HepG2 (cell line): ENCODE measurements around the gene RNASE11. TPM values are rescaled to one million over a fixed set of nuclear protein-coding genes. Genes with fewer than 3 reads are reported as not detected.

ENCODE experiments used
- AGO2 ChIP-seq: fragments of 200-400 bp; formaldehyde crosslinking; optimal IDR thresholded peaks from 2 replicates; pipeline ENCODE3; 2017; ENCODE audit warnings: mild to moderate bottlenecking, low read depth, low read length, moderate library complexity
- BATF2 ChIP-seq: sonication (generic); formaldehyde crosslinking; IDR thresholded peaks from 2 replicates; pipeline ENCODE4 v1.8.0; 2022; ENCODE audit warnings: mild to moderate bottlenecking, missing genetic modification reagents, moderate library complexity
- CENPT ChIP-seq: sonication (generic); formaldehyde crosslinking; IDR thresholded peaks from 2 replicates; pipeline ENCODE4 v1.8.0; 2022; ENCODE audit warnings: low read depth, mild to moderate bottlenecking, moderate library complexity, missing genetic modification reagents
- CHD4 ChIP-seq: fragments of 200-600 bp; sonication (generic); IDR thresholded peaks from 2 replicates; pipeline ENCODE4 v1.7.0; 2017; ENCODE audit warnings: mild to moderate bottlenecking, low read length, borderline replicate concordance
- LBX2 ChIP-seq: sonication (generic); formaldehyde crosslinking; IDR thresholded peaks from 2 replicates; pipeline ENCODE4 v1.5.0; 2020; ENCODE audit warnings: missing genetic modification reagents, mild to moderate bottlenecking, borderline replicate concordance
- MTA1 ChIP-seq: sonication (generic); formaldehyde crosslinking; IDR thresholded peaks from 2 replicates; pipeline ENCODE4 v1.4.0; 2020; ENCODE audit warnings: missing genetic modification reagents, mild to moderate bottlenecking, borderline replicate concordance
- NFKB2 ChIP-seq: sonication (generic); formaldehyde crosslinking; IDR thresholded peaks from 2 replicates; pipeline ENCODE4 v1.4.0; 2020; ENCODE audit warnings: missing genetic modification reagents, borderline replicate concordance
- PHF21A ChIP-seq: sonication (generic); formaldehyde crosslinking; IDR thresholded peaks from 2 replicates; pipeline ENCODE4 v1.5.0; 2020; ENCODE audit warnings: mild to moderate bottlenecking, missing genetic modification reagents
- RARA ChIP-seq: IDR thresholded peaks from 2 replicates; pipeline ENCODE4 v1.6.1; 2016; ENCODE audit warnings: missing genetic modification reagents, missing compliant biosample characterization
- REPIN1 ChIP-seq: sonication (generic); formaldehyde crosslinking; IDR thresholded peaks from 2 replicates; pipeline ENCODE4 v1.8.0; 2022; ENCODE audit warnings: missing genetic modification reagents, low read depth, mild to moderate bottlenecking, borderline replicate concordance
- ZFP41 ChIP-seq: sonication (generic); formaldehyde crosslinking; IDR thresholded peaks from 2 replicates; pipeline ENCODE4 v1.4.0; 2020; ENCODE audit warnings: mild to moderate bottlenecking, missing genetic modification reagents, borderline replicate concordance
- ZNF138 ChIP-seq: sonication (generic); formaldehyde crosslinking; IDR thresholded peaks from 2 replicates; pipeline ENCODE4 v1.5.0; 2020; ENCODE audit warnings: mild to moderate bottlenecking, low read depth, missing genetic modification reagents
- ZNF672 ChIP-seq: sonication (generic); formaldehyde crosslinking; IDR thresholded peaks from 2 replicates; pipeline ENCODE4 v1.8.1; 2022; ENCODE audit warnings: missing genetic modification reagents
- ZNF788 ChIP-seq: sonication (generic); formaldehyde crosslinking; IDR thresholded peaks from 2 replicates; pipeline ENCODE4 v1.5.0; 2020; ENCODE audit warnings: mild to moderate bottlenecking, missing genetic modification reagents, borderline replicate concordance
- ZSCAN25 ChIP-seq: sonication (generic); formaldehyde crosslinking; IDR thresholded peaks from 2 replicates; pipeline ENCODE4 v1.8.0; 2022; ENCODE audit warnings: mild to moderate bottlenecking, missing genetic modification reagents
- ZZZ3 ChIP-seq: sonication (generic); formaldehyde crosslinking; IDR thresholded peaks from 2 replicates; pipeline ENCODE4 v1.4.0; 2020; ENCODE audit warnings: missing genetic modification reagents, mild to moderate bottlenecking, borderline replicate concordance
- polyA plus RNA-seq, 8 experiments: library from polyadenylated mRNA; depleted of rRNA in 3 of 8; stranded (reverse) in 7 of 8; unstranded in 1 of 8; fragments of >200 nt; fragmentation: Illumina TruSeq in 4 of 8; extraction: Trizol in 4 of 8; gene quantifications; 2 replicates each; pipeline versions ENCODE4 v1.2.1 to v1.2.3, GENCODE V29; 2011 to 2016; ENCODE audit warnings: low read depth in 4 of 8, missing spikeins in 1 of 8, mixed read lengths in 1 of 8; ENCODE audit not compliant: insufficient read depth in 1 of 8
- total RNA-seq, 5 experiments: library from RNA; depleted of rRNA; stranded (reverse); fragments of >200 nt; fragmentation: Illumina TruSeq; extraction: Trizol; gene quantifications; 2 replicates each; pipeline ENCODE4 v1.2.3, GENCODE V29; 2016; ENCODE audit warnings: low read depth in 1 of 5
- TF ChIP-seq, protein P1 (sequence below): sonication (generic); formaldehyde crosslinking; IDR thresholded peaks from 2 replicates; pipeline ENCODE4 v1.4.0; 2020; ENCODE audit warnings: missing genetic modification reagents, borderline replicate concordance
- TF ChIP-seq, protein P2 (sequence below): IDR thresholded peaks from 2 replicates; pipeline ENCODE4 v1.6.1; 2016; ENCODE audit warnings: control low read depth
- TF ChIP-seq, protein P3 (sequence below): sonication (generic); formaldehyde crosslinking; IDR thresholded peaks from 2 replicates; pipeline ENCODE4 v1.4.0; 2020; ENCODE audit warnings: mild to moderate bottlenecking, missing genetic modification reagents
- TF ChIP-seq, protein P4 (sequence below): sonication (generic); formaldehyde crosslinking; IDR thresholded peaks from 2 replicates; pipeline ENCODE4 v1.8.0; 2022; ENCODE audit warnings: mild to moderate bottlenecking, missing genetic modification reagents; ENCODE audit not compliant: insufficient replicate concordance

Gene RNASE11
- total and polyA plus RNA-seq, 2 of the 13 experiments (the other 11 are each of a cell fraction or from before 2014, with no cell fraction given): not detected

GRCh38 chr14:20613094-20614037, 25.6 kb upstream of the RNASE11 start (continued):
- TF ChIP-seq NFKB2 (CRISPR knock-in tag) (peak; percentile 95; the same call in 1 of the 2 replicates), ZNF138 (CRISPR knock-in tag) (no peak), RARA (CRISPR knock-in tag) (peak; percentile 57), ZNF788 (peak; percentile 90; the same call in 1 of the 2 replicates), ZFP41 (no peak), CHD4 (peak; percentile 97), ZNF672 (CRISPR knock-in tag) (no peak), CENPT (no peak), ZSCAN25 (CRISPR knock-in tag) (peak; percentile 78; the same call in 1 of the 2 replicates), ZZZ3 (CRISPR knock-in tag) (no peak), BATF2 (CRISPR knock-in tag) (peak; percentile 94), REPIN1 (peak; percentile 96), PHF21A (CRISPR knock-in tag) (peak; percentile 94), AGO2 (no peak), LBX2 (CRISPR knock-in tag) (no peak), MTA1 (CRISPR knock-in tag) (peak; percentile 96)
- TF ChIP-seq, protein P1, sequence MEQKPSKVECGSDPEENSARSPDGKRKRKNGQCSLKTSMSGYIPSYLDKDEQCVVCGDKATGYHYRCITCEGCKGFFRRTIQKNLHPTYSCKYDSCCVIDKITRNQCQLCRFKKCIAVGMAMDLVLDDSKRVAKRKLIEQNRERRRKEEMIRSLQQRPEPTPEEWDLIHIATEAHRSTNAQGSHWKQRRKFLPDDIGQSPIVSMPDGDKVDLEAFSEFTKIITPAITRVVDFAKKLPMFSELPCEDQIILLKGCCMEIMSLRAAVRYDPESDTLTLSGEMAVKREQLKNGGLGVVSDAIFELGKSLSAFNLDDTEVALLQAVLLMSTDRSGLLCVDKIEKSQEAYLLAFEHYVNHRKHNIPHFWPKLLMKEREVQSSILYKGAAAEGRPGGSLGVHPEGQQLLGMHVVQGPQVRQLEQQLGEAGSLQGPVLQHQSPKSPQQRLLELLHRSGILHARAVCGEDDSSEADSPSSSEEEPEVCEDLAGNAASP (CRISPR knock-in tag): peak; percentile 22; the same call in 1 of the 2 replicates
- TF ChIP-seq, protein P2, sequence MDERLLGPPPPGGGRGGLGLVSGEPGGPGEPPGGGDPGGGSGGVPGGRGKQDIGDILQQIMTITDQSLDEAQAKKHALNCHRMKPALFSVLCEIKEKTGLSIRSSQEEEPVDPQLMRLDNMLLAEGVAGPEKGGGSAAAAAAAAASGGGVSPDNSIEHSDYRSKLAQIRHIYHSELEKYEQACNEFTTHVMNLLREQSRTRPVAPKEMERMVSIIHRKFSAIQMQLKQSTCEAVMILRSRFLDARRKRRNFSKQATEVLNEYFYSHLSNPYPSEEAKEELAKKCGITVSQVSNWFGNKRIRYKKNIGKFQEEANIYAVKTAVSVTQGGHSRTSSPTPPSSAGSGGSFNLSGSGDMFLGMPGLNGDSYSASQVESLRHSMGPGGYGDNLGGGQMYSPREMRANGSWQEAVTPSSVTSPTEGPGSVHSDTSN (CRISPR knock-in tag): no peak; the same call in 1 of the 2 replicates
- TF ChIP-seq, protein P3, sequence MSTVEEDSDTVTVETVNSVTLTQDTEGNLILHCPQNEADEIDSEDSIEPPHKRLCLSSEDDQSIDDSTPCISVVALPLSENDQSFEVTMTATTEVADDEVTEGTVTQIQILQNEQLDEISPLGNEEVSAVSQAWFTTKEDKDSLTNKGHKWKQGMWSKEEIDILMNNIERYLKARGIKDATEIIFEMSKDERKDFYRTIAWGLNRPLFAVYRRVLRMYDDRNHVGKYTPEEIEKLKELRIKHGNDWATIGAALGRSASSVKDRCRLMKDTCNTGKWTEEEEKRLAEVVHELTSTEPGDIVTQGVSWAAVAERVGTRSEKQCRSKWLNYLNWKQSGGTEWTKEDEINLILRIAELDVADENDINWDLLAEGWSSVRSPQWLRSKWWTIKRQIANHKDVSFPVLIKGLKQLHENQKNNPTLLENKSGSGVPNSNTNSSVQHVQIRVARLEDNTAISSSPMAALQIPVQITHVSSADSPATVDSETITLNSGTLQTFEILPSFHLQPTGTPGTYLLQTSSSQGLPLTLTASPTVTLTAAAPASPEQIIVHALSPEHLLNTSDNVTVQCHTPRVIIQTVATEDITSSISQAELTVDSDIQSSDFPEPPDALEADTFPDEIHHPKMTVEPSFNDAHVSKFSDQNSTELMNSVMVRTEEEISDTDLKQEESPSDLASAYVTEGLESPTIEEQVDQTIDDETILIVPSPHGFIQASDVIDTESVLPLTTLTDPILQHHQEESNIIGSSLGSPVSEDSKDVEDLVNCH (CRISPR knock-in tag): no peak
- TF ChIP-seq, protein P4, sequence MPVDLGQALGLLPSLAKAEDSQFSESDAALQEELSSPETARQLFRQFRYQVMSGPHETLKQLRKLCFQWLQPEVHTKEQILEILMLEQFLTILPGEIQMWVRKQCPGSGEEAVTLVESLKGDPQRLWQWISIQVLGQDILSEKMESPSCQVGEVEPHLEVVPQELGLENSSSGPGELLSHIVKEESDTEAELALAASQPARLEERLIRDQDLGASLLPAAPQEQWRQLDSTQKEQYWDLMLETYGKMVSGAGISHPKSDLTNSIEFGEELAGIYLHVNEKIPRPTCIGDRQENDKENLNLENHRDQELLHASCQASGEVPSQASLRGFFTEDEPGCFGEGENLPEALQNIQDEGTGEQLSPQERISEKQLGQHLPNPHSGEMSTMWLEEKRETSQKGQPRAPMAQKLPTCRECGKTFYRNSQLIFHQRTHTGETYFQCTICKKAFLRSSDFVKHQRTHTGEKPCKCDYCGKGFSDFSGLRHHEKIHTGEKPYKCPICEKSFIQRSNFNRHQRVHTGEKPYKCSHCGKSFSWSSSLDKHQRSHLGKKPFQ (CRISPR knock-in tag): peak; percentile 73
